ENCODE measurements around the gene HDX. TPM values are rescaled to one million over a fixed set of nuclear protein-coding genes. Genes with fewer than 3 reads are reported as not detected.

The HDX gene
- total and polyA plus RNA-seq, 12 donors, result 0.64 to 53.3 (median 6.1) TPM

GRCh38 chrX:84487365-84488353 is 14.6 kb downstream of the HDX start:
- Histone ChIP-seq H3K27me3 (no peaks in the 10 kb centered on the region), H3K4me3 (no peak overlapping the region), H3K27ac (no peak overlapping the region), H3K4me1 (replicated peaks in 1 of 2) (no peaks in the 10 kb centered on the region), H3K36me3 (replicated peaks in 1 of 2) (no peaks in the 10 kb centered on the region), H3K9me3 (replicated peaks in 1 of 3) (no peaks in the 10 kb centered on the region)
- intact Hi-C loops (cut with DNase I), result no loop called here
- TF ChIP-seq CTCF (IDR thresholded peaks at IDR 0.05) (no peak), POLR2A (IDR thresholded peaks at IDR 0.05) (no peak)
- WGBS, 4 donors, result 72 to 90% (median 82%) methylated on average over 2 to 3 of the region's 3 CpGs
- DNase-seq, result no peak

GRCh38 chrX:84479086-84479485 is 23.2 kb downstream of the HDX start:
- Histone ChIP-seq H3K36me3 (replicated peaks in 1 of 2) (no peaks in the 10 kb centered on the region), H3K9me3 (replicated peaks in 1 of 3) (no peaks in the 10 kb centered on the region), H3K4me3 (no peak overlapping the region), H3K27ac (no peak overlapping the region), H3K4me1 (replicated peaks in 1 of 2) (no peaks in the 10 kb centered on the region), H3K27me3 (no peaks in the 10 kb centered on the region)
- no peak for DNase-seq
- intact Hi-C loops (cut with DNase I), result no loop called here
- no peak for TF ChIP-seq CTCF (IDR thresholded peaks at IDR 0.05)
- no peak for TF ChIP-seq POLR2A (IDR thresholded peaks at IDR 0.05)
- WGBS, 4 donors, result 72 to 86% (median 82%) methylated on average over 2 of the region's 2 CpGs

DNA sequence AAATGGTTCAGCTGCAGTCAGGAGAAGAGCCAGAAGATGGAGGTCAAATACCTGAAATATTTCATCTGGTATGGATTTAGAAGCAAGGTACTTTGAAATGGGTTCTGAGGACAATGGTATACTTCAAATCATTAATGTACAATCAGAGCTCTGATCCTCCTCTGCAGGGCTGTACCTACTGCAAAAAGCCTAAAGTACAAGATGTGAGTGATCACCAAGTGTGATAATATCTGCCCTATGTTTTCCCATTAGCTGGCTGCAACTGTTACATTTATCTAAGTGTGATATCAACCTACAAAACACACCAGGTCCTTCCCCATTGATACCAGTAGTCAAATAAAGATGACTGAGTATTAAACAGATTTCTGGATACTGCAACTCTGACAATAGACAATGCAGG is 25.1 kb downstream of the HDX start:
- no peak for DNase-seq
- H3K4me1 ChIP-seq (replicated peaks in 1 of 2), result no peaks in the 10 kb centered on the region
- H3K36me3 ChIP-seq (replicated peaks in 1 of 2), result no peaks in the 10 kb centered on the region
- intact Hi-C loops (cut with DNase I), result no loop called here
- H3K9me3 ChIP-seq (replicated peaks in 1 of 3), result no peaks in the 10 kb centered on the region
- no peaks in the 10 kb centered on the region for H3K27me3 ChIP-seq
- H3K4me3 ChIP-seq, result no peak overlapping the region
- H3K27ac ChIP-seq, result no peak overlapping the region
- TF ChIP-seq CTCF (IDR thresholded peaks at IDR 0.05), result no peak

DNA sequence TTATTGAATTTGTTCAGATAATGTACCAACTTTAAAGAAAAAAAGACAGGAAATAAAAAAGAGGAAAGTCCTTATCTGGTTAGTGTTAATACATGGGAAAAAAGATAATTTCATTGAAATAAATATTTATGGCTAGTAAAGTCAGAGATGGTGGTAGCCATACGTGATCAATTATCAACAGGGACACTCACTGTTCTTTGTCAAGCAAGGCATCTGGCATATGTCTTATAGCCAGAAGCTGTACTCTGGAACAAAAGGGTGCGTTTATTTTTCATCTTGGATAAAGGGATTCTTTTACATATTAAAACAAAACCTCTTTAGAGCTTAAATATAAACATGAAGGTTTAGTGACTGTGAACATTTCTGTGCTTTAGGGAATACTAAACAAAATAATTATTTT is 26.7 kb downstream of the HDX start:
- Histone ChIP-seq H3K4me1 (replicated peaks in 1 of 2) (no peaks in the 10 kb centered on the region), H3K27ac (no peak overlapping the region), H3K27me3 (no peaks in the 10 kb centered on the region), H3K4me3 (no peak overlapping the region), H3K36me3 (replicated peaks in 1 of 2) (no peaks in the 10 kb centered on the region), H3K9me3 (replicated peaks in 1 of 3) (no peaks in the 10 kb centered on the region)
- TF ChIP-seq CTCF (IDR thresholded peaks at IDR 0.05), result no peak
- TF ChIP-seq POLR2A (IDR thresholded peaks at IDR 0.05), result no peak
- 63 to 85% (median 71%) methylated on average over 2 of the region's 2 CpGs for WGBS, 4 donors
- intact Hi-C loops (cut with DNase I), result no loop called here
- DNase-seq, result no peak
